ENCODE results near the gene VWA7. TPM values are rescaled to one million over a fixed set of nuclear protein-coding genes. Genes with fewer than 3 reads are reported as not detected.

VWA7 gene
- polyA plus RNA-seq, 1 experiment, result 0.10 TPM

DNA sequence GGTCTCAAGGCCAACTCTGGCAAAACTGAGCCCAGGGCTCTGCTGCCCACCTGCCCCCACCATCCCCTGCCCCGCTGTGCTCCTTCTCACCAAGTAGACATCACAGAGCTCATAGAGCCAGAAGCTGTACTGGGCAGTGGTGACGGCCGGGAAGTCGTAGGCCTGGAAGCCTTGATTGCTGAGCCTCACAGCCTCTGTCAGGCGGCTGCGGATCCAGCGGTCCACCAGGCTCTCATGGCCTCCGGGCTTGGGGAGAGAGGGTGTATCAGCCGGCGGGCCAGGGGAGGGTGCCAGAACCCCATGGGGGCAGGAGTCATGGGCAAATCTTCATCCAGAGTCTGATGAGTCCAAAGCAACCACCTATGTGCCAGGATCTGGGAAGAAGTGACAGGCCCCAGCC, 2.8 kb upstream of the VWA7 start:
- Histone ChIP-seq H3K27me3 (ENCODE audit: control insufficient read depth, insufficient read depth, low read length) (no peaks in the 10 kb centered on the region), H3K4me3 (ENCODE audit: low read depth, low read length) (no peak overlapping the region), H3K9me3 (ENCODE audit: control insufficient read depth, insufficient read depth, low read length) (no peaks in the 10 kb centered on the region), H3K27ac (ENCODE audit: low read depth, low read length) (no peak overlapping the region)
- TF ChIP-seq, protein P1, sequence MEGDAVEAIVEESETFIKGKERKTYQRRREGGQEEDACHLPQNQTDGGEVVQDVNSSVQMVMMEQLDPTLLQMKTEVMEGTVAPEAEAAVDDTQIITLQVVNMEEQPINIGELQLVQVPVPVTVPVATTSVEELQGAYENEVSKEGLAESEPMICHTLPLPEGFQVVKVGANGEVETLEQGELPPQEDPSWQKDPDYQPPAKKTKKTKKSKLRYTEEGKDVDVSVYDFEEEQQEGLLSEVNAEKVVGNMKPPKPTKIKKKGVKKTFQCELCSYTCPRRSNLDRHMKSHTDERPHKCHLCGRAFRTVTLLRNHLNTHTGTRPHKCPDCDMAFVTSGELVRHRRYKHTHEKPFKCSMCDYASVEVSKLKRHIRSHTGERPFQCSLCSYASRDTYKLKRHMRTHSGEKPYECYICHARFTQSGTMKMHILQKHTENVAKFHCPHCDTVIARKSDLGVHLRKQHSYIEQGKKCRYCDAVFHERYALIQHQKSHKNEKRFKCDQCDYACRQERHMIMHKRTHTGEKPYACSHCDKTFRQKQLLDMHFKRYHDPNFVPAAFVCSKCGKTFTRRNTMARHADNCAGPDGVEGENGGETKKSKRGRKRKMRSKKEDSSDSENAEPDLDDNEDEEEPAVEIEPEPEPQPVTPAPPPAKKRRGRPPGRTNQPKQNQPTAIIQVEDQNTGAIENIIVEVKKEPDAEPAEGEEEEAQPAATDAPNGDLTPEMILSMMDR (IDR thresholded peaks at IDR 0.05; ENCODE audit: low read depth, low read length), result no peak
- POLR2A ChIA-PET, result no interaction called here
- no peak for DNase-seq (ENCODE audit: low read depth, low spot score)
- CTCF ChIA-PET, result interaction anchor here (4.2 kb wide), 1 partner anchor 11 kb away, joined by 24 read pairs; no protein-coding TSS in a partner anchor

DNA sequence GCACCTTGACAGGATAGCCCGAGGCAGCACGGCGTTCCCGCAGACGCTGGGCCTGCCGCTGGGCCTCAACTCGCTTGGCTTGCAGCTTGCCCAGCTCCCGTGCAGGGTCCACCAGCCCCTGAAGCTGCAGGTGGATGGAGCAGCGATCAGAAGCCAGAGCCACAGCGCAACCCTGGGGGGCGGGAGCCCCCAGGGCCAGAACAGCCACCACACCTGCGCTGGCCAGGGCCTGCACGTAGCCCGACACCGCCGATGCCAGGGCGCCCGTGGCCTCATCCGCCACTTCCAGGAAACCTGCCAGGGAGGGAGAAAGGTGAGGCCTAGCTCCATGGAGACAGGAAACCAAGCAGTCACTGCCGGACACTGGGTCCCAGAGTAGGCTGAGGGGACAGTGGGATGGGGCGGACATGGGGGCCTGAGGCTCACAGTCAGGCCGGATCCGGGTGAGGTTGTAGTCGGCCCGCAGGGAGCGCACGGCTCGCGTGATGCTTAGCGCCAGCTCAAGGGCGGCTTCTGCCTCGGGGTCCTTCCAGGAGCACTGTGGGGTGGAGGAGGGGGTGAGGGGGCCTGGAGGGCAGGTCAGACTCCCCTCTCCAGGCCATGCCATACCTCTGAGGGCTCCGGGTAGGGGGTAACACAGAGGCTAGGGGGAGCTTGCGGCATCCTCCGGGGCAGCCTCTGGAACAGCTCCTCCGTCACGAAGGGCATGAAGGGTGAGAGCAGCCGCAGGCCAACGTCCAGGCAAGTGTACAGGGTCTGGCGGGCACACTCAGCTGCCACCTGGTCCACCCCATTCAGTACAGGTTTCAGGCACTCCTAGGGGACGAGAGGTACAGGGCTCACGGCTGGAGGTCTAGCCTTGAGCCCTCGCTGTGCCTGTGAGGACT, 2.1 kb upstream of the VWA7 start:
- no peak overlapping the region for H3K27ac ChIP-seq (ENCODE audit: low read depth, low read length)
- TF ChIP-seq, protein P1 (IDR thresholded peaks at IDR 0.05; ENCODE audit: low read depth, low read length), result no peak
- no peak overlapping the region for H3K4me3 ChIP-seq (ENCODE audit: low read depth, low read length)
- CTCF ChIA-PET, result interaction anchor here (1.1 to 4.2 kb wide), 2 partner anchors 9 to 12 kb away, joined by 3 to 24 read pairs; no protein-coding TSS in a partner anchor
- POLR2A ChIA-PET, result interaction anchor here (0.6 to 0.7 kb wide), 2 partner anchors 120 to 1182 kb away, joined by 3 to 4 read pairs; no protein-coding TSS in a partner anchor
- DNase-seq (ENCODE audit: low read depth, low spot score), result no peak
- H3K27me3 ChIP-seq (ENCODE audit: control insufficient read depth, insufficient read depth, low read length), result no peaks in the 10 kb centered on the region
- H3K9me3 ChIP-seq (ENCODE audit: control insufficient read depth, insufficient read depth, low read length), result no peaks in the 10 kb centered on the region

DNA sequence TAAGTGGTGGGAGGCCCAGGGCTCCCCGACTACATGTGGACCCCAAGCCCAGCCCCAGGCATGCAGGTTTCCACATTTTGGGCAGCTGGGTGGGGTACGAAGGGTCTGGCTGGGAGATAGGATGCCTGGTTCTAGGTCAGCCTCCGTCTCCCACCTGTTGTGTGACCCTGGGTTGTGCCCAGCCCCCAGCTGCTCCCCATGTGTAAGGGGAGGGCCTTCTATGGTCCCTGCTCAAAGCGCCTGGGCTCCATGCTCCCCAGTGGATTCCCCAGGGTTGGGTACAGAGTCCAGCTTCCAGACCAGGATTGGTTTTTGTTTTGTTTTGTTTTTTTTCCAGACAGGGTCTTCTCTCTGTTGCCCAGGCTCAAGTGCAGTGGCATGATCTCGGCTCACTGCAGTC, 1.1 kb upstream of the VWA7 start:
- TF ChIP-seq, protein P1 (IDR thresholded peaks at IDR 0.05; ENCODE audit: low read depth, low read length), result no peak
- ChIA-PET CTCF (interaction anchor here (1.0 to 4.2 kb wide), 3 partner anchors 8 to 29 kb away, joined by 3 to 24 read pairs (median 3); partner anchors contain the start of gene LSM2), POLR2A (interaction anchor here (0.5 to 1.3 kb wide), 2 partner anchors 49 to 85 kb away, joined by 3 to 9 read pairs; partner anchors contain the start of gene HSPA1B)
- Histone ChIP-seq H3K27me3 (ENCODE audit: control insufficient read depth, insufficient read depth, low read length) (no peaks in the 10 kb centered on the region), H3K27ac (ENCODE audit: low read depth, low read length) (peak overlapping the region; percentile 21), H3K9me3 (ENCODE audit: control insufficient read depth, insufficient read depth, low read length) (no peaks in the 10 kb centered on the region), H3K4me3 (ENCODE audit: low read depth, low read length) (no peak overlapping the region)
- DNase-seq (ENCODE audit: low read depth, low spot score), result no peak

DNA sequence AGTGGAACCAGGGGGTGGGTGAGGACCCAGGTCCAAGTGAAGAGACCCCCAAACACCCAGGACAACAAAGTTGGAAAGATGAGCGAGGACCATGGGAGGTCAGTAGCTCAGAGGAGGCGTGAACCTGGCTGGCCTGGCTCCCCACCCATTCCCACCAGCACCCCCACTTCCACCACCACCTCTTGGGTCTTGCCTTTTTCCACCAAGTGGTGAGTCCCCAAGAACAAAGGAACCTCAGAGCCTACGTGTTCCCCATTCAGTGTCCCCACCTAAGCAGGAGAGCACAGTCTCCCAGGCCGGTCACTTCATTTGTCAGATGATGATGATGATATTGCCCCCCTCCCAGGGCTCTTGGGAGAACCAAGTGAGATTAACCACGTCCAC, 531 bp upstream of the VWA7 start:
- Histone ChIP-seq H3K27ac (ENCODE audit: low read depth, low read length) (peak overlapping the region; percentile 21), H3K9me3 (ENCODE audit: control insufficient read depth, insufficient read depth, low read length) (no peaks in the 10 kb centered on the region), H3K27me3 (ENCODE audit: control insufficient read depth, insufficient read depth, low read length) (no peaks in the 10 kb centered on the region), H3K4me3 (ENCODE audit: low read depth, low read length) (no peak overlapping the region)
- ChIA-PET POLR2A (interaction anchor here (0.8 to 1.3 kb wide), 2 partner anchors 25 to 50 kb away, joined by 3 to 9 read pairs; partner anchors contain the start of gene HSPA1B), CTCF (interaction anchor here (1.0 to 4.2 kb wide), 2 partner anchors 14 to 29 kb away, joined by 3 to 24 read pairs; partner anchors contain the start of gene LSM2)
- DNase-seq (ENCODE audit: low read depth, low spot score), result no peak
- TF ChIP-seq, protein P1 (IDR thresholded peaks at IDR 0.05; ENCODE audit: low read depth, low read length), result no peak

DNA sequence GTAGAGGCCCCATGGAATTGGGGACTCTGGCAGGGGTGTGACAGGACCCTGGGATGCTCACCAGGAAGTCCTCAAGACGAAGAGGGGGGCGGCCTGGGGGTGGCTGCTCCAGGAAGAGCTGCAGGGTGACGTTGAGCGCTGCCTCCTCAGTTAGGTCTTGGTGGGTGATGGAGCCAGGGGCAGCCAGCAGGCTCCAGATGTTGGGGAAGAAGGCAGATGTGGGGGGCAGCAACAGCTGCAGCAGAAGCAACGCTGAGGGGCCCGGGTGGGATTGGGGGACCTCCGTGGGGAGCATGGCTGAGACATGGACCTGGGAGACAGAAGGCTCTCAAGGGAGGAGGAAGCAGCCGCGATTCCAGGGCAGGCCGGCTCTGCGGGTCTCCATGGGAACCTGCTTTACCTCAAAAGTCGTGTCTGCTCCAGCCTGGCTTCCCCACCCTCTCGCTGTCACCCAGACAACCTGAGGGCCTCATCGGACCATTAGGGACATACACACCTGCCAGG, 591 bp downstream of the VWA7 start:
- TF ChIP-seq, protein P1 (IDR thresholded peaks at IDR 0.05; ENCODE audit: low read depth, low read length), result no peak
- DNase-seq (ENCODE audit: low read depth, low spot score), result no peak
- no peaks in the 10 kb centered on the region for H3K27me3 ChIP-seq (ENCODE audit: control insufficient read depth, insufficient read depth, low read length)
- H3K9me3 ChIP-seq (ENCODE audit: control insufficient read depth, insufficient read depth, low read length), result no peaks in the 10 kb centered on the region
- no peak overlapping the region for H3K27ac ChIP-seq (ENCODE audit: low read depth, low read length)
- CTCF ChIA-PET, result no interaction called here
- H3K4me3 ChIP-seq (ENCODE audit: low read depth, low read length), result no peak overlapping the region
- POLR2A ChIA-PET, result no interaction called here
